IMR-90 (cell line): ENCODE results near the gene TOMM20. TPM values are rescaled to one million over a fixed set of nuclear protein-coding genes. Genes with fewer than 3 reads are reported as not detected.

Experiments
- ATAC-seq: fragments of 200-7000 bp; cut with Tn5 transposase; 2 replicates; pipeline ENCODE4 v1.9.1; 2020; ENCODE audit warnings: low read depth, mild to moderate bottlenecking, moderate library complexity
- BruUV-seq: library from RNA; stranded (reverse); fragments of 400-500 nt; replicated peaks from 2 replicates; lab custom pipeline; 2021; lab: Mats Ljungman, UMichigan
- CTCF ChIA-PET: fragments of 300-600 bp; formaldehyde crosslinking; extraction: SDS; loops from one replicate; lab custom pipeline; 2021; ENCODE audit warnings: antibody characterized with exemption; lab: Yijun Ruan, JAX
- POLR2A ChIA-PET: fragments of 300-600 bp; sonication (Branson Sonifier 250); formaldehyde crosslinking; loops from one replicate; lab custom pipeline; 2022; ENCODE audit warnings: antibody characterized with exemption; ENCODE audit not compliant: unreplicated experiment; lab: Charles Lee
- DNase-seq: peaks from one replicate; pipeline ENCODE4 v3.0.0; 2013
- H2AFZ ChIP-seq: replicated peaks from 2 replicates; pipeline ENCODE3; 2013; ENCODE audit warnings: low read length, mild to moderate bottlenecking; ENCODE audit not compliant: poor library complexity
- H2AK5ac ChIP-seq: 2 replicates; pipeline ENCODE4 v1.6.1; 2013; ENCODE audit warnings: low read depth, low read length, inconsistent platforms
- H2AK9ac ChIP-seq: replicated peaks from 2 replicates; pipeline ENCODE3; 2013; ENCODE audit warnings: mild to moderate bottlenecking, low read depth, low read length, moderate library complexity; ENCODE audit not compliant: poor library complexity
- H2BK120ac ChIP-seq: 2 replicates; pipeline ENCODE4 v1.6.1; 2013; ENCODE audit warnings: low read depth, low read length, inconsistent platforms
- H2BK15ac ChIP-seq: 3 replicates; pipeline ENCODE4 v1.6.1; 2013; ENCODE audit warnings: low read depth, low read length, inconsistent platforms
- H2BK20ac ChIP-seq: 2 replicates; pipeline ENCODE4 v1.6.1; 2013; ENCODE audit warnings: low read depth, mild to moderate bottlenecking, inconsistent platforms, low read length, moderate library complexity
- H2BK5ac ChIP-seq: 2 replicates; pipeline ENCODE4 v1.6.1; 2013; ENCODE audit warnings: mild to moderate bottlenecking, low read depth, low read length, inconsistent platforms; ENCODE audit not compliant: poor library complexity, severe bottlenecking
- H3K14ac ChIP-seq: replicated peaks from 2 replicates; pipeline ENCODE4 v1.6.1; 2013; ENCODE audit warnings: low read depth, low read length, inconsistent platforms
- H3K18ac ChIP-seq: 2 replicates; pipeline ENCODE4 v1.6.1; 2013; ENCODE audit warnings: low read depth, low read length, control low read depth
- H3K23ac ChIP-seq: 2 replicates; pipeline ENCODE4 v1.6.1; 2013; ENCODE audit warnings: low read depth, low read length, inconsistent platforms
- H3K27ac ChIP-seq: 2 replicates; pipeline ENCODE4 v1.5.1; 2013; ENCODE audit warnings: mild to moderate bottlenecking, control low read depth, low read length; ENCODE audit not compliant: insufficient read depth
- H3K27me3 ChIP-seq: 2 replicates; pipeline ENCODE4 v1.6.1; 2013; ENCODE audit warnings: low read length; ENCODE audit not compliant: control insufficient read depth, insufficient read depth
- H3K36me3 ChIP-seq: 2 replicates; pipeline ENCODE4 v1.6.1; 2013; ENCODE audit warnings: low read length, mixed read lengths; ENCODE audit not compliant: control insufficient read depth, insufficient read depth
- H3K4ac ChIP-seq: 2 replicates; pipeline ENCODE4 v1.6.1; 2013; ENCODE audit warnings: low read depth, low read length, inconsistent platforms
- H3K4me1 ChIP-seq: 2 replicates; pipeline ENCODE4 v1.6.1; 2013; ENCODE audit warnings: low read length, mixed read lengths; ENCODE audit not compliant: control insufficient read depth, insufficient read depth
- H3K4me2 ChIP-seq: 2 replicates; pipeline ENCODE4 v1.6.1; 2013; ENCODE audit warnings: low read depth, mild to moderate bottlenecking, control low read depth, low read length, moderate library complexity
- H3K4me3 ChIP-seq: 2 replicates; pipeline ENCODE4 v1.5.1; 2013; ENCODE audit warnings: low read depth, mild to moderate bottlenecking, control low read depth, low read length, moderate library complexity; ENCODE audit not compliant: insufficient read depth
- H3K56ac ChIP-seq: 2 replicates; pipeline ENCODE4 v1.6.1; 2013; ENCODE audit warnings: low read length, inconsistent platforms; ENCODE audit not compliant: insufficient read depth; ENCODE audit errors: extremely low read depth
- H3K79me1 ChIP-seq, 2 experiments: 2 replicates each; pipeline ENCODE4 v1.6.1; 2013; ENCODE audit warnings: low read length in 2 of 2, inconsistent platforms in 1 of 2, low read depth in 1 of 2
- H3K9ac ChIP-seq: 2 replicates; pipeline ENCODE4 v1.6.1; 2013; ENCODE audit warnings: low read depth, low read length, control low read depth
- H3K9me1 ChIP-seq: 2 replicates; pipeline ENCODE4 v1.6.1; 2013; ENCODE audit warnings: low read length, inconsistent platforms; ENCODE audit not compliant: insufficient read depth
- H3K9me3 ChIP-seq: 2 replicates; pipeline ENCODE4 v1.6.1; 2013; ENCODE audit warnings: low read length; ENCODE audit not compliant: control insufficient read depth, insufficient read depth
- H4K20me1 ChIP-seq: 2 replicates; pipeline ENCODE4 v1.6.1; 2013; ENCODE audit warnings: low read length, inconsistent platforms; ENCODE audit not compliant: insufficient read depth
- H4K5ac ChIP-seq: 2 replicates; pipeline ENCODE4 v1.6.1; 2013; ENCODE audit warnings: mild to moderate bottlenecking, low read depth, low read length, control low read depth
- H4K8ac ChIP-seq, 2 experiments: 2 replicates each; pipeline ENCODE4 v1.6.1; 2013; ENCODE audit warnings: low read depth in 2 of 2, low read length in 2 of 2, control low read depth in 1 of 2, inconsistent platforms in 1 of 2
- H4K91ac ChIP-seq: 2 replicates; pipeline ENCODE4 v1.6.1; 2013; ENCODE audit warnings: low read depth, low read length, inconsistent platforms; ENCODE audit not compliant: insufficient read depth
- FOS ChIP-seq: fragments of 150-350 bp; IDR thresholded peaks from 2 replicates; pipeline ENCODE4 v1.6.1; 2016; ENCODE audit warnings: low read depth, low read length
- MAFK ChIP-seq: IDR thresholded peaks from 2 replicates; pipeline ENCODE4 v1.6.1; 2012; ENCODE audit warnings: low read depth, low read length, improper control_type of control experiment
- RFX5 ChIP-seq: IDR thresholded peaks from 2 replicates; pipeline ENCODE4 v1.8.0; 2012; ENCODE audit warnings: low read depth, mild to moderate bottlenecking, low read length, moderate library complexity
- WGBS, 2 experiments: methylation state at CpG; one replicate each; pipeline versions ENCODE4 v1.1.5 to v1.1.7; 2013; ENCODE audit warnings: missing lambda C conversion rate in 2 of 2; ENCODE audit not compliant: insufficient read length in 1 of 2; ENCODE audit errors: extremely low coverage in 2 of 2; 5-methylcytosine and 5-hydroxymethylcytosine counted together
- dilution Hi-C: fragments of 300-500 bp; cut with HindIII; formaldehyde crosslinking; loops from one replicate; pipeline ENCODE4 v1.14.3; 2018; ENCODE audit warnings: low sequenced_read_pairs; ENCODE audit not compliant: unreplicated experiment
- in situ Hi-C: fragments of 300-500 bp; cut with MboI; formaldehyde crosslinking; loops from 3 replicates; pipeline ENCODE4 v1.14.3; 2019; ENCODE audit warnings: low sequenced_read_pairs, inconsistent platforms, mixed read lengths
- intact Hi-C: fragments of 100-400 bp; cut with micrococcal nuclease; formaldehyde crosslinking; loops from 2 replicates; pipeline ENCODE4 v1.10.0; 2022
- polyA plus RNA-seq, 3 experiments: library from polyadenylated mRNA; depleted of rRNA; stranded (reverse); fragments of >200 nt; gene quantifications; 2 replicates each; pipeline ENCODE4 v1.2.3, GENCODE V29; 2012; ENCODE audit warnings: low replicate concordance in 1 of 3
- total RNA-seq: library from RNA; depleted of rRNA; stranded (reverse); fragments of >200 nt; gene quantifications from 2 replicates; pipeline ENCODE4 v1.2.3, GENCODE V29; 2012

Gene TOMM20
- total and polyA plus RNA-seq, 2 of the 4 experiments (the other 2 are of a cell fraction): 75.3 to 84.4 TPM

DNA sequence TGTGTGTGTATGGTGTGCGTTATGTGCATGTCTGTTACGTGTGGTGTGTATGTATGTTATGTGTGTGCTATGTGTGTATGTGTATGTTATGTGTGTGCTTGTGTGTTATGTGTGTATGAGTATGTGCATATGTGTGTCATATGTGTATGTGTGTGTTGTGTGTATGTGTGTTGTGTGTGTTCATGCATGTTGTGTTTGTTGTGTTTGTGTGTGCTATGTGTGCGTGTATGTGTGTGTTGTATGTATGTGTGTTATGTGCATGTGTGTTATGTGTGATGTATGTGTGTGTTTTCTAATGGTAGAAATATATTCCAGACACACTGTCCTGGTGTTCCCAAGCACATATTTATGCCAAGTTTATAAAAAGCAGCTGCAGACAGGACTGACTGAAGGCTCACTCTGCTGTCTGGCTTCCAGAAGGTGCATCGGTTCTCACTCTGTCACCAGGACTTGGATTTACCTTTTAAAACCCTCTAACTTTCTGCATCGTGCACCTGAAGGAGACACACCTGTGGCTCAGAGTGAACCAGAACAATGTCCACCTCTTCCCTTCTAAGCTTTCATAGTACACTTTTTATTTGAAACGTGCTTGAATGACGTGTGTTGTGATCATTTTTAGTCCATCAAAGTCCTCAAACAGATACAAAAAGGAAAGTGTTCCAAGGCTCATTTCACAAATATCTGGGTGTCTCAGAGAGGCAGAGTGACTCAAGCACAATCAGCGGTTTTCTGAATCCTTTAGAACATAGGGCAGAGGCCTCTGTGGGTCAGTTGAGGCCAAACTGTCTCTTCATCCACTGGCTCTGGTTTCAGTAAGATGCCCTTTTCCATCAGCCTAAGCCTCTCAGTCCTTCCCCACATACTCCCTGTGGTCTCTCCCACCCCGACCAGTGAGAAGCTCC, 49.9 kb downstream of the TOMM20 start:
- intact Hi-C loops: loop anchor here (5.0 kb wide), 1 partner anchor 66 kb away; no protein-coding TSS in a partner anchor

More for the DNA sequence above, 49.9 kb downstream of the TOMM20 start:
- 47% methylated on average over 4 of the region's 9 CpGs; no CpG with 5 or more reads in 1 of the 2 experiments for WGBS, 2 experiments
- Histone ChIP-seq H3K79me1 (peaks cover 0 to 3% of the 10 kb centered on the region in 2 experiments; a peak in 1 of 4 replicates), H3K4me1 (peaks cover 40% of the 10 kb centered on the region), H4K91ac (peak overlapping the region; percentile 67), H2AK9ac (peak overlapping the region; percentile 43), H3K14ac (peak overlapping the region; percentile 42), H2BK120ac (peak overlapping the region; percentile 82), H2AFZ (peak overlapping the region; percentile 8), H3K4me2 (no peak overlapping the region), H4K5ac (peak overlapping the region; percentile 28), H2BK5ac (peak overlapping the region; percentile 72), H4K20me1 (no peaks in the 10 kb centered on the region; the same call in 1 of the 2 replicates), H3K9me1 (peaks cover 33% of the 10 kb centered on the region), H3K23ac (peak overlapping the region; percentile 28; the same call in 1 of the 2 replicates), H3K9ac (no peak overlapping the region), H2AK5ac (peak overlapping the region; percentile 77), H3K9me3 (no peaks in the 10 kb centered on the region), H3K36me3 (no peaks in the 10 kb centered on the region), H2BK15ac (peak overlapping the region; percentile 65), H3K27me3 (no peaks in the 10 kb centered on the region), H3K56ac (no peak overlapping the region), H3K27ac (peak overlapping the region; percentile 34; the same call in 1 of the 2 replicates), H4K8ac (peak overlapping the region; percentile 13 to 60), H3K4ac (peak overlapping the region; percentile 27), H3K18ac (peak overlapping the region; percentile 66), H3K4me3 (no peak overlapping the region), H2BK20ac (peak overlapping the region; percentile 18)
- no peak for ATAC-seq
- CTCF ChIA-PET: interaction anchor here (1.3 kb wide), 1 partner anchor 592 kb away, joined by 3 read pairs; no protein-coding TSS in a partner anchor
- DNase-seq: peak; percentile 52
- BruUV-seq: no TSS peak
- TF ChIP-seq RFX5 (no peak), MAFK (peak; percentile 64; the same call in 1 of the 2 replicates), FOS (0 out of 2 replicates have a peak, but pooled peaks have one; percentile 5)
- POLR2A ChIA-PET: no interaction called here
- dilution Hi-C loops (no loop called here), in situ Hi-C loops (loop anchor here (25.0 kb wide), 1 partner anchor 216 kb away; no protein-coding TSS in a partner anchor)
